ENCODE measurements around the gene KRT13. TPM values are rescaled to one million over a fixed set of nuclear protein-coding genes. Genes with fewer than 3 reads are reported as not detected.
"Not testable (repeated sequence)": the region's sequence is repeated elsewhere in the genome, so short reads cannot be mapped to it uniquely, and the experiment has no call there.

The KRT13 gene
- total and polyA plus RNA-seq, 10 of the 15 experiments (the other 5 are each of a cell fraction or from before 2014, with no cell fraction given): not detected

DNA sequence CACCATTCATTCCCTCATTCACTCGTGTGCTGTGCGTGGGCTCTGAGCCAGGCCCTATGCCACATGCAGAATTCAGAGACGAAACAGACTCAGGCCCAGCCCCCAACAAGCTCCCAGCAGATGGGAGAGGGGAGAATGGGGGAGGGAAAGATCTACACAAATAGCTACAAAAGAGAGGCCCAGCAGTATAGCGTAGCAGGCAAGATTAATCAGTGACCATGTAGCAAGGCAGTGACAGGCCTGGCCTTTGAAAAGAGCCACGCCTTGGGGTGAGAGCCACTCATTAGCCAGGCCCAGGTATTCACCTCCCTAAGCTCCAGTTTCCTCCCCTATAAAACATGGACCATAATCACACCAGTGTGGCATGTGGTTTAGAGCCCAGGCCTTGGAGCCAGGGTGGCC, 39.1 kb upstream of the KRT13 start (continued):
- TF ChIP-seq NRF1 (conservative IDR thresholded peaks at IDR 0.05; ENCODE audit: low read depth, low read length): no peak

- H3K4me3 ChIP-seq; H3K4me1 ChIP-seq (ENCODE audit: control insufficient read depth, insufficient read depth, low read length); H3K9me3 ChIP-seq (replicated peaks; ENCODE audit: control insufficient read depth, insufficient read depth, low read length); in situ Hi-C loops (cut with MboI); FAIRE-seq; RAD21 ChIA-PET (ENCODE audit: unreplicated experiment); ATAC-seq; intact Hi-C loops (cut with micrococcal nuclease; ENCODE audit: unreplicated experiment); H3K27ac ChIP-seq (ENCODE audit: control insufficient read depth, insufficient read depth); H3K79me2 ChIP-seq (ENCODE audit: control insufficient read depth, insufficient read depth, low read length); H4K20me1 ChIP-seq (ENCODE audit: control insufficient read depth, insufficient read depth); DNase-seq (ENCODE audit: low read depth, low spot score); H3K27me3 ChIP-seq (replicated peaks in 1 of 2; ENCODE audit: control insufficient read depth in 2 of 2, insufficient read depth in 2 of 2, low read length in 1 of 2); H2AFZ ChIP-seq (ENCODE audit: control insufficient read depth, low read depth, low read length); BruUV-seq (replicated peaks); H3K36me3 ChIP-seq (ENCODE audit: control insufficient read depth in 2 of 2, insufficient read depth in 2 of 2, low read length in 1 of 2); H3K9ac ChIP-seq (ENCODE audit: control insufficient read depth, insufficient read depth, low read length); H3K4me2 ChIP-seq (ENCODE audit: control insufficient read depth, insufficient read depth): not testable (repeated sequence)
- CTCF ChIA-PET: interaction anchor here (0.6 to 1.4 kb wide), 4 partner anchors 107 to 739 kb away, joined by 3 to 5 read pairs (median 3); no protein-coding TSS in a partner anchor
- SMC1A ChIA-PET (ENCODE audit: uncharacterized antibody, unreplicated experiment): interaction anchor here (0.8 kb wide), 1 partner anchor 162 kb away, joined by 3 read pairs; no protein-coding TSS in a partner anchor
- POLR2A ChIA-PET: interaction anchor here (0.6 kb wide), 1 partner anchor 135 kb away, joined by 5 read pairs; no protein-coding TSS in a partner anchor
- whole genome bisulfite sequencing (ENCODE audit: insufficient coverage, insufficient replicate concordance, low lambda C conversion rate, missing lambda C conversion rate): 18% methylated on average over 10 of the region's 10 CpGs
Measured at GRCh38 chr17:41542786-41543185, 37.4 kb upstream of the KRT13 start.

GRCh38 chr17:41542357-41542756, 36.9 kb upstream of the KRT13 start:
- no peak for DNase-seq (ENCODE audit: low read depth, low spot score)
- ChIA-PET POLR2A (no interaction called here), SMC1A (ENCODE audit: uncharacterized antibody, unreplicated experiment) (interaction anchor here (0.8 kb wide), 1 partner anchor 162 kb away, joined by 3 read pairs; no protein-coding TSS in a partner anchor), RAD21 (ENCODE audit: unreplicated experiment) (no interaction called here), CTCF (interaction anchor here (0.6 to 1.4 kb wide), 4 partner anchors 107 to 739 kb away, joined by 3 to 5 read pairs (median 3); no protein-coding TSS in a partner anchor)
- no TSS peak for BruUV-seq (replicated peaks)
- Histone ChIP-seq H3K9ac (ENCODE audit: control insufficient read depth, insufficient read depth, low read length) (no peak overlapping the region), H3K9me3 (replicated peaks; ENCODE audit: control insufficient read depth, insufficient read depth, low read length) (no peaks in the 10 kb centered on the region; the same call in 2 of the 3 replicates), H4K20me1 (ENCODE audit: control insufficient read depth, insufficient read depth) (no peaks in the 10 kb centered on the region), H3K27me3 (replicated peaks in 1 of 2; ENCODE audit: control insufficient read depth in 2 of 2, insufficient read depth in 2 of 2, low read length in 1 of 2) (peaks cover 0 to 2% of the 10 kb centered on the region in 2 experiments; a peak in 2 of 4 replicates), H3K4me1 (ENCODE audit: control insufficient read depth, insufficient read depth, low read length) (no peaks in the 10 kb centered on the region), H3K27ac (ENCODE audit: control insufficient read depth, insufficient read depth) (no peak overlapping the region), H3K4me3 (no peak overlapping the region), H3K36me3 (ENCODE audit: control insufficient read depth in 2 of 2, insufficient read depth in 2 of 2, low read length in 1 of 2) (no peaks in the 10 kb centered on the region), H2AFZ (ENCODE audit: control insufficient read depth, low read depth, low read length) (no peak overlapping the region), H3K79me2 (ENCODE audit: control insufficient read depth, insufficient read depth, low read length) (no peaks in the 10 kb centered on the region), H3K4me2 (ENCODE audit: control insufficient read depth, insufficient read depth) (no peak overlapping the region)
- intact Hi-C loops (cut with micrococcal nuclease; ENCODE audit: unreplicated experiment): no loop called here
- ATAC-seq: no peak
- 2% methylated on average over 2 of the region's 2 CpGs for WGBS (ENCODE audit: insufficient coverage, insufficient replicate concordance, low lambda C conversion rate, missing lambda C conversion rate)
- in situ Hi-C loops (cut with MboI): no loop called here
- FAIRE-seq: no peak
- TF ChIP-seq CEBPB (IDR thresholded peaks at IDR 0.05; ENCODE audit: borderline replicate concordance in 1 of 2, low read depth in 2 of 2, low read length in 2 of 2) (no peak), IRF4 (IDR thresholded peaks at IDR 0.05; ENCODE audit: low read depth, low read length) (no peak), LARP7 (IDR thresholded peaks at IDR 0.05) (no peak), ATF3 (IDR thresholded peaks at IDR 0.05; ENCODE audit: borderline replicate concordance, extremely low read depth, low read depth, low read length) (no peak), YY1 (IDR thresholded peaks at IDR 0.05; ENCODE audit: low read depth, low read length) (no peak), CHD4 (IDR thresholded peaks at IDR 0.05) (no peak), MTA2 (IDR thresholded peaks at IDR 0.05; ENCODE audit: low read depth) (no peak), FOXM1 (IDR thresholded peaks at IDR 0.05; ENCODE audit: low read depth, low read length) (no peak), TCF3 (IDR thresholded peaks at IDR 0.05; ENCODE audit: borderline replicate concordance, insufficient read depth, low read depth, low read length) (no peak), KDM1A (IDR thresholded peaks at IDR 0.05; ENCODE audit: borderline replicate concordance) (no peak)
- TF ChIP-seq, protein P1, sequence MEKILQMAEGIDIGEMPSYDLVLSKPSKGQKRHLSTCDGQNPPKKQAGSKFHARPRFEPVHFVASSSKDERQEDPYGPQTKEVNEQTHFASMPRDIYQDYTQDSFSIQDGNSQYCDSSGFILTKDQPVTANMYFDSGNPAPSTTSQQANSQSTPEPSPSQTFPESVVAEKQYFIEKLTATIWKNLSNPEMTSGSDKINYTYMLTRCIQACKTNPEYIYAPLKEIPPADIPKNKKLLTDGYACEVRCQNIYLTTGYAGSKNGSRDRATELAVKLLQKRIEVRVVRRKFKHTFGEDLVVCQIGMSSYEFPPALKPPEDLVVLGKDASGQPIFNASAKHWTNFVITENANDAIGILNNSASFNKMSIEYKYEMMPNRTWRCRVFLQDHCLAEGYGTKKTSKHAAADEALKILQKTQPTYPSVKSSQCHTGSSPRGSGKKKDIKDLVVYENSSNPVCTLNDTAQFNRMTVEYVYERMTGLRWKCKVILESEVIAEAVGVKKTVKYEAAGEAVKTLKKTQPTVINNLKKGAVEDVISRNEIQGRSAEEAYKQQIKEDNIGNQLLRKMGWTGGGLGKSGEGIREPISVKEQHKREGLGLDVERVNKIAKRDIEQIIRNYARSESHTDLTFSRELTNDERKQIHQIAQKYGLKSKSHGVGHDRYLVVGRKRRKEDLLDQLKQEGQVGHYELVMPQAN (conservative IDR thresholded peaks at IDR 0.05): no peak
